GM19035 (cell line): ENCODE data around the gene ACP5.
A peak's percentile ranks its signal among the peaks of the same experiment; 100 is the strongest.
"Not testable (repeated sequence)": the region's sequence is repeated elsewhere in the genome, so short reads cannot be mapped to it uniquely, and the experiment has no call there.

Experiments
- ATAC-seq: cut with Tn5 transposase; IDR thresholded peaks from one replicate; pipeline ENCODE4 v1.9.1; 2021; ENCODE audit not compliant: unreplicated experiment

Gene ACP5

GRCh38 chr19:11577451-11578257 lies at the start of gene ACP5:
ACP5 (minus strand) TSS chr19:11577645; CDS start chr19:11577317, 328 bp downstream.
- no peak for ATAC-seq

- ATAC-seq: no peak
Measured at GRCh38 chr19:11626252-11626651, 48.8 kb upstream of the ACP5 start.

DNA sequence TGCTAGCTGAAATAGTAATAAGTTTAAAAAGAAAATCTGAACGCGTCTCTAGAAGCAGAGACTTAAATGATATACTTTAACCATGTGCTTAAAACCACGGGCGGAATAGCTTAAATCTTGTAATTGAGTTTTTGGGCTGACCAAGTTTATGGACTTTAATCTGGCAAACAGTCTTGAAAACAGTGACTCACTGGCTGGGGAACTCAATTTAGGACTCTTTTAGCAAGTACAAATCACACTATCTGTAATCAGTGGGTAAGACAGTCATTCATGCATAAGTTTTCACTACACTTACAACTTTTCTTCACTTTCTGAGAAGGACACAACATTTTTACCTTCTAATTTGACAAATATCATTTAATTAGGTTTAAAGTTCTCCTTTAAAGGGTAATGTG lies 46.6 kb upstream of the ACP5 start:
- no peak for ATAC-seq

- ATAC-seq: not testable (repeated sequence)
Measured at GRCh38 chr19:11622401-11622800, 45.0 kb upstream of the ACP5 start.

- no peak for ATAC-seq
Measured at GRCh38 chr19:11620553-11620952, 43.1 kb upstream of the ACP5 start.

GRCh38 chr19:11617180-11618062 lies 40.0 kb upstream of the ACP5 start:
- ATAC-seq: no peak

- no peak for ATAC-seq
Measured at GRCh38 chr19:11612816-11613511, 35.5 kb upstream of the ACP5 start.

GRCh38 chr19:11611730-11612129 lies 34.3 kb upstream of the ACP5 start:
- ATAC-seq: no peak

DNA sequence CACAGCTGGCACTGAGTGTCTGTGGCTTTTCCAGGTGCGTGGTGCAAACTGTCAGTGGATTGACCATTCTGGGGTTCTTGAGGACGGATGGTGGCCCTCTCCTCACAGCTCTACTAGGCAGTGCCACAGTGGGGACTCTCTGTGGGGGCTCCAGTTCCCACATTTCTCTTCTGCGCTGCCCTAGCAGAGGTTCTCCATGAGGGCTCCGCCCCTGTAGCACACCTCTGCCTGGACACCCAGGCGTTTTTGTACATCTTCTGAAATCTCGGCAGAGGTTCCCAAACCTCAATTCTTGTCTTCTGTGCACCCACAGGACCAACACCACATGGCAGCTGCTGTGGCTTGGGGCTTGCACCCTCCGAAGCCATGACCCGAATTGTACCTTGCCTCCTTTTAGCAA lies 29.0 kb upstream of the ACP5 start:
- no peak for ATAC-seq

- ATAC-seq: not testable (repeated sequence)
Measured at GRCh38 chr19:11599704-11600103, 22.3 kb upstream of the ACP5 start.

GRCh38 chr19:11598746-11599145 lies 21.3 kb upstream of the ACP5 start:
- ATAC-seq: no peak

DNA sequence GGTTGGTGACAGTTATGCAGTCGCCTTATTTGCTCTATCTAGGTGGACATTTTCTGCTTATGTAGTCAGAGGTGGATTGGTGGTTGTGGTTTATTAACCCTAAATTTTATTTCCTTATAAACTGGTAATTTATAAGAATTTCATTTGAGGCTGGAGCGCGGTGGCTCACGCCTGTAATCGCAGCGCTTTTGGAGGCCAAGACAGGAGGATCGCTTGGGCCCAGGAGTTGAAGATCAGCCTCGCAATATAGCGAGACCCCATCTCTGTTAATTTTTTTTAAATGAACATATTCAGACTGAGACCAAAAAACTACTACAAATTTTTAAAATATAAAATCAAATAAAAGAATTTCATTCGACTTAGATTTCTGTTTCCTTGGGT lies 20.6 kb upstream of the ACP5 start:
- no peak for ATAC-seq

- ATAC-seq: peak; percentile 98
Measured at GRCh38 chr19:11597202-11598102, 20.0 kb upstream of the ACP5 start, which contains the start of gene ZNF627. ZNF627 (plus strand) TSS chr19:11597483; CDS start chr19:11597628, 145 bp downstream.

GRCh38 chr19:11596156-11596555 lies 18.7 kb upstream of the ACP5 start:
- ATAC-seq: no peak

- ATAC-seq: no peak
Measured at GRCh38 chr19:11594084-11594483, 16.6 kb upstream of the ACP5 start.

DNA sequence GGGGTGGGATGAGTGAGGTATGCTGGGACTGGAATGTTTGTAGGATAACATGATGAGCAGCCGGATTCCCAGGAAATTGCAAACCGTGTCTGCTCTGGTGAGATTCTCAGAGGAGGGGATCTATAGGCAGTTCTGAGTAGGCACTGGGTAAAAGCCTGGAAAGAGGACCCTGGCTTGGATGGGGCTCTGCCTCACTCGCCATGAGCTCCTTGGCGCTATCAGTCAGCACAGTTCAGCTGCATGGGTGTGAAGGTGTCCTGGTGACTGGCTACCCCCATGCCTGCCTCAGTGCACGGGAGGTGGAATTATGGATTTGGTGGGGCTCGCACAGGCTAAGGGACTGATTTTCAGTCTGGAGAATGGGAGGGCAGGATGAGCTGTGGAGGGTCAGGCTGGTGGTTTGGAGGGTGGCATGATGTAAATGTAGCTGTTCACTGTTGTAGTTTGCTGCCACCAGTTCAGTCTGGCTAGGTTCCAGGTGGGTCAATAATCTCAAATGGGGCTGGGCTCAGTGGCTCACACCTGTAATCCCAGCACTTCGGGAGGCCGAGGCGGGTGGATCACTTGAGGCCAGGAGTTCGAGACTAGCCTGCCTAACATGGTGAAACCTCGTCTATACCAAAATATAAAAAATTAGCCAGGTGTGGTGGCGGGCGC lies 10.7 kb upstream of the ACP5 start:
- no peak for ATAC-seq

GRCh38 chr19:11587302-11587974 lies 10.0 kb upstream of the ACP5 start:
- no peak for ATAC-seq

GRCh38 chr19:11586331-11586730 lies 8.9 kb upstream of the ACP5 start:
- ATAC-seq: no peak

GRCh38 chr19:11581740-11582139 lies 4.3 kb upstream of the ACP5 start:
- peak; percentile 75 for ATAC-seq
